ENCODE results near the gene KIF3A. TPM values are rescaled to one million over a fixed set of nuclear protein-coding genes. Genes with fewer than 3 reads are reported as not detected.

Gene KIF3A
- total RNA-seq, 4 donors from 2014 or later, result 2.2 to 7.6 (median 4.6) TPM

Other genes starting within 250 kb of the KIF3A start
- 10 to 100 TPM in 2 of 4 donors, 1 to 10 TPM in 2; 8.3 to 52.9 (median 13.1) TPM for gene IRF1, start 246.8 kb downstream of the KIF3A start, total RNA-seq
- not detected for gene IL5, start 194.0 kb downstream of the KIF3A start, total RNA-seq
- gene RAD50, start 180.6 kb downstream of the KIF3A start, total RNA-seq, result 10 to 100 TPM; 13.6 to 25.2 (median 20.4) TPM
- gene IL13, start 79.4 kb downstream of the KIF3A start, total RNA-seq, result not detected
- gene IL4, start 63.6 kb downstream of the KIF3A start, total RNA-seq, result not detected
- gene CCNI2, start 9.9 kb upstream of the KIF3A start, total RNA-seq, result under 1 TPM in 2 of 4 donors, not detected in 2; 0.19 to 0.29 TPM
- gene SEPTIN8, start 39.7 kb upstream of the KIF3A start, total RNA-seq, result 10 to 100 TPM; 31.9 to 44.9 (median 38.3) TPM
- under 1 TPM in 2 of 4 donors, not detected in 2; 0.13 to 0.45 TPM for gene SOWAHA, start 75.8 kb upstream of the KIF3A start, total RNA-seq
- 10 to 100 TPM in 1 of 4 donors, 1 to 10 TPM in 3; 2.7 to 10.7 (median 3.7) TPM for gene SHROOM1, start 93.1 kb upstream of the KIF3A start, total RNA-seq
- gene GDF9, start 128.9 kb upstream of the KIF3A start, total RNA-seq, result under 1 TPM in 2 of 4 donors, not detected in 2; 0.26 to 0.40 TPM
- gene UQCRQ, start 129.1 kb upstream of the KIF3A start, total RNA-seq, result 100 to 1,000 TPM; 160 to 232 (median 193) TPM
- gene LEAP2, start 136.1 kb upstream of the KIF3A start, total RNA-seq, result 1 to 10 TPM in 2 of 4 donors, under 1 TPM in 2; 0.29 to 2.3 (median 0.92) TPM
- 10 to 100 TPM; 35.1 to 69.2 (median 64.0) TPM for gene AFF4, start 226.1 kb upstream of the KIF3A start, total RNA-seq

Measured in esophagus squamous epithelium (tissue), 4 donors.